GM20431 (cell line): ENCODE measurements around the gene RNU11.
"Not testable (repeated sequence)": the region's sequence is repeated elsewhere in the genome, so short reads cannot be mapped to it uniquely, and the experiment has no call there.

Experiments
- in situ Hi-C: fragments of 300-500 bp; cut with MseI, MboI; formaldehyde crosslinking; loops from one replicate; pipeline ENCODE4 v1.15.0; 2020; ENCODE audit warnings: low sequenced_read_pairs; ENCODE audit not compliant: unreplicated experiment

RNU11 gene

DNA sequence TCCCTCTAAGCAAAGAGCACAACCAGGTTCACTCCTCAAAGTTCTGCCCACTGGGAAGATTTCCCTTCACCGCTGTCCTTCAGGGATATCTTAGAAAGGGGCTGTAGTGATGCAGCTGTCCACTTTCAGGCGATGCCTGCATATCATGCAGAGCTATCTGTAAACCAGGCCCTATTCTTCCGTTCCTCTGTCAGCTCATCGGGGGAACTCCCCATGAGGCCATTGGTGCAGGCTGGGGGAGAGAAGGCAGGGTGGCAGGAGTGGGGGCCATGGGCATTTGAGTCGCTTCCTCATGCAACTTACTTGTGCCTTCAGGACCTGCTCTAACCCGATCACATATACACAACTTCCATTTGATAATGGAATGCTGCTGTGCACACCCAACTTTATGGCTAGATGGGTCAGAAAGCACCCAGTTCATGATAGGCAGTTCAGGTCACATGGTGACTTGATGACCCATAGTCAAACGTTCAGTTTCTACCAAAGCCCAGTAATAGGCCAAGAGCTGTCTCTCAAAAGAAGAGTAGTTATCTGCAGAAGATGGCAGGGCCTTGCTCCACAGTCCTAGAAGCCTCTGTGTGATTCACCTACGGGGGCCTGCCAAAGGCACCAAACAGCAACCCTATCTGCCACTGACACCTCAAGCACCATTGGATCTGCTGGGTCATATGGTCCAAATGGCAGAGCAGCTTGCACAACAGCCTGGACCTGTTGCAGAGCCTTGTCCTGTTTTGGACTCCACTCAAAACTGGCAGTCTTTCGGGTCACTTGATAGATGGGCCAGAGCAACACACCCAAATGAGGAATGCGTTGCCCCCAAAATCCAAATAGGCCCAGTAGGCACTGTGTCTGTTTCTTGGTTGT, 7.3 kb downstream of the RNU11 start:
- in situ Hi-C loops = not testable (repeated sequence)

DNA sequence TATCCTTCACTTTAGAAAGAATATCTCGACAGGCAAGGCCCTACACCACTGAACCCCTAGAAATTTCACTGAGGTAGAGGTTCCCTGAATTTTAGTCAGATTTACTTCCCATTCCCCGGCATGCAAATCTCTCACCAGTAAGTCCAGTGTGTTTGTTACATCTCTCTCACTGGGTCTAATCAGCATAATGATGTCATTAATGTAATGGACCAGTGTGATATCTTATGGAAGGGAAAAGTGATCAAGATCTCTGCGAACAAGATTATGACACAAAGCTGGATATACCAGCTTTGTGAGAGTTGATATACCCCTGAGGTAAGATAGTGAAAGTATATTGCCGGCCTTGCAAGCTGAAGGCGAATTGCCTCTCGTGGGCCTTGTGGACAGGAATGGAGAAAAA, 7.9 kb downstream of the RNU11 start:
- in situ Hi-C loops = no loop called here

GRCh38 chr1:28663871-28664470, 15.6 kb downstream of the RNU11 start:
- in situ Hi-C loops = no loop called here

DNA sequence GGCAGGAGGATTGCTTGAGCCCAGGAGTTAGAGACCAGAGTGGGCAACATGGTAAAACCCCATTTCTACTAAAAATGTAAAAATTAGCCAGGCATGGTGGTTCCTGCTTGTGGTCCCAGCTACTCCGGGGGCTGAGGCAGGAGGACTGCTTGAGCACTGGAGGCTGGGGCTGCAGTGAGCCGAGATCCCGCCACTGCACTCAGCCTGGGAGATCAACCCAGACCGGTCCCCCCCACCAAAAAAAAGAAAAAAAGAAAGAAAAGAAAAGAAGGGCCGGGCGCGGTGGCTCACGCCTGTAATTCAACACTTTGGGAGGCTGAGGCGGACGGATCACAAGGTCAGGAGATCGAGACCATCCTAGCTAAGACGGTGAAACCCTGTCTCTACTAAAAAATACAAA, 18.4 kb downstream of the RNU11 start:
- in situ Hi-C loops = no loop called here

- in situ Hi-C loops = no loop called here
Measured at GRCh38 chr1:28668191-28668955, 20.0 kb downstream of the RNU11 start, which contains the start of gene GMEB1. Gene GMEB1, plus strand, starts transcription at chr1:28668784. Its CDS starts 14,829 bp downstream, at chr1:28683613.

GRCh38 chr1:28668956-28669723, 20.7 kb downstream of the RNU11 start:
- in situ Hi-C loops = no loop called here

GRCh38 chr1:28671254-28671780, 22.9 kb downstream of the RNU11 start:
- in situ Hi-C loops = no loop called here

- in situ Hi-C loops = not testable (repeated sequence)
Measured at GRCh38 chr1:28672971-28673370, 24.6 kb downstream of the RNU11 start.

GRCh38 chr1:28675924-28676257, 27.5 kb downstream of the RNU11 start:
- in situ Hi-C loops = no loop called here

GRCh38 chr1:28680151-28680550, 31.8 kb downstream of the RNU11 start:
- in situ Hi-C loops = no loop called here

DNA sequence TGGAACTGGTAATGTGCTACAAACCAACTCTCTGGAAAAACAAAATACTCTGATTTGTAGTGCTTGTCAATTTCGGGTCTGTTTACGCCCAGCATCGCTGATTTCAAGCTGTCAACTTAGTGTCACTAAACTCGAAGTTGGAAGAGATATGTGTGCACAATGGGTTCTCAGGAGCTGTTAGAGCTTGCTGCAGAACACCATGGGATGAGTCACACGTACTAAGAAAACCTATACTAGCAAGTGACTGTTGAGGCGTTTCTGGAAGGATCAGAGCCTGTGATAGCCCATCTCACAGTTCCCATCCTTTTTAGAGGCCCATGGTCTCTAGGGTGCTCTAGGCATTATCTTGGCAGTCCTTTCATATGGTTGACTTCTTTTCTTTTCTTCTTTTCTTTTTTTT, 34.4 kb downstream of the RNU11 start:
- in situ Hi-C loops = no loop called here

DNA sequence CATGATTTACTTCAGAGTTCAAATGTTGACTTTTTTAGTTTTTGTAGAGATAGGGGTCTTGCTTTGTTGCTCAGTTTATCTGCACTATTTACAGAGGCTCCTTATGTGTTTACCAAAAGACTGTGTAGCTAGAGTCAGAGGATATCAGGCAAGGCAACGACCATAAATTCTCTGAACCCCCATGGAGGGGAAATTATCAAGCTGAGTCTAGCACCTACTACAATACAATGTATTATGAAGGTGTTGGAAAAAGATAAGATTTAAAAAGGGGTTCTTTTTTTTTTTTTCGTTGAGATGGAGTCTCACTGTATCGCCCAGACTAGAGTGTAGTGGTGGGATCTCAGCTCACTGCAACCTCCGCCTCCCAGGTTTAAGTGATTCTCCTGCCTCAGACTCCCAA, 36.5 kb downstream of the RNU11 start:
- in situ Hi-C loops = no loop called here

DNA sequence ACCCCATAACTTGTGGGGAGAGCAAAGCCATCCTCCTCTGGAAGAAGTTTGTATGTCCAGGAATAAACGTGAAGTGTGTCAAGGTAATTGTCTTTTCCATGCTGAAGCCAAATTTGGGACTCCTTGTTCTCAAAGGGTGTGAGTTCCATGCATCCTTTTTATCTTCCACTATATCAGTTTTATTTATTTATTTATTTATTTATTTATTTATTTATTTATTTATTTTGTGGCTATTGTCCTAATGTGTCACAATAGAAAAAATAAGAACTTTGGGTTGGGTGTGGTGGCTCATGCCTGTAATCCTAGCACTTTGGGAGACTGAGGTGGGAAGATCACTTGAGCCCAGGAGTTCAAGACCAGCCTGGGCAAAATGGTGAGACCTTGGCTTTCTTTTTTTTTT, 43.2 kb downstream of the RNU11 start:
- in situ Hi-C loops = not testable (repeated sequence)
